ENCODE data around the gene ATP8A1.

DNA sequence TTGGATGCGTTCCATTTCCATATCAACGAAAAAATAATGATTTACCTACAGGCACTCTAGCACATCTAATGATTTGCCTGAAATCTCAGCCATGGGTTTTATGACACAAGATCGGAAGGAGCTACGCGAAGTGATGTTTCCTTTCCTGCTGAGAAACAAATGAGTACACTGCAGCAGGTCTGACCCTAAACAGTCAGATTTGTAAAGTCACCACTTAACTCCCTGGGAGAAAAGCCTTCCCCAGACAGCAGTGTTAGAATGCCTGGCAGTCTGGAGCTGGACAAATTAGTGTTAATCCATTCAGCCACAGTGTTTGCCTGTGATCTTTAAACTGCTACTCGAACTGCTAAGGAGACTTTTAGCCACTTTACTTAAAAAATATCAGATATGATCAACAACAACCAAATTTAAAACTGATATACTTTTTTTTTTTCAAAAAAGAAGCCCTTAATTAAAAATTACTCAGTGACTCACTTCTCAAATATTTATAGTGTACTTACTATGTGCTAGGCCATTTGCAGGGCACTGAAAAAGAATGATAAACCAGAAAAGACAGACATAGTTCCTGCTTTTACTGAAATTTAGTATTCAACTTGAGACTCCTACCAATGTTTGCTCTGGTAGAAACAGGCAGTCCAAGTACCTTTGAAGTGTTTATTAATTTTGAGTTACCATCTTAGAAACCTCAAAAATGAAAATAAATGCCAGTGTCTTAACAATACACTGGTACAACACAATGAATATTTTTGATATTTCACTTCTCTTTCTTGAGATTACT, 155.1 kb downstream of the ATP8A1 start:
- TF ChIP-seq, protein P1, sequence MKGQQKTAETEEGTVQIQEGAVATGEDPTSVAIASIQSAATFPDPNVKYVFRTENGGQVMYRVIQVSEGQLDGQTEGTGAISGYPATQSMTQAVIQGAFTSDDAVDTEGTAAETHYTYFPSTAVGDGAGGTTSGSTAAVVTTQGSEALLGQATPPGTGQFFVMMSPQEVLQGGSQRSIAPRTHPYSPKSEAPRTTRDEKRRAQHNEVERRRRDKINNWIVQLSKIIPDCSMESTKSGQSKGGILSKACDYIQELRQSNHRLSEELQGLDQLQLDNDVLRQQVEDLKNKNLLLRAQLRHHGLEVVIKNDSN (IDR thresholded peaks at IDR 0.05) = no peak
- TF ChIP-seq RAD21 (IDR thresholded peaks at IDR 0.05; ENCODE audit: low read depth) (no peak), YY1 (IDR thresholded peaks at IDR 0.05; ENCODE audit: low read depth) (no peak), CREB1 (IDR thresholded peaks at IDR 0.05; ENCODE audit: low read depth) (no peak), TAF1 (IDR thresholded peaks at IDR 0.05; ENCODE audit: low read depth) (no peak), EP300 (IDR thresholded peaks at IDR 0.05; ENCODE audit: borderline replicate concordance) (no peak), CEBPB (IDR thresholded peaks at IDR 0.05) (no peak)
- TF ChIP-seq, protein P2, sequence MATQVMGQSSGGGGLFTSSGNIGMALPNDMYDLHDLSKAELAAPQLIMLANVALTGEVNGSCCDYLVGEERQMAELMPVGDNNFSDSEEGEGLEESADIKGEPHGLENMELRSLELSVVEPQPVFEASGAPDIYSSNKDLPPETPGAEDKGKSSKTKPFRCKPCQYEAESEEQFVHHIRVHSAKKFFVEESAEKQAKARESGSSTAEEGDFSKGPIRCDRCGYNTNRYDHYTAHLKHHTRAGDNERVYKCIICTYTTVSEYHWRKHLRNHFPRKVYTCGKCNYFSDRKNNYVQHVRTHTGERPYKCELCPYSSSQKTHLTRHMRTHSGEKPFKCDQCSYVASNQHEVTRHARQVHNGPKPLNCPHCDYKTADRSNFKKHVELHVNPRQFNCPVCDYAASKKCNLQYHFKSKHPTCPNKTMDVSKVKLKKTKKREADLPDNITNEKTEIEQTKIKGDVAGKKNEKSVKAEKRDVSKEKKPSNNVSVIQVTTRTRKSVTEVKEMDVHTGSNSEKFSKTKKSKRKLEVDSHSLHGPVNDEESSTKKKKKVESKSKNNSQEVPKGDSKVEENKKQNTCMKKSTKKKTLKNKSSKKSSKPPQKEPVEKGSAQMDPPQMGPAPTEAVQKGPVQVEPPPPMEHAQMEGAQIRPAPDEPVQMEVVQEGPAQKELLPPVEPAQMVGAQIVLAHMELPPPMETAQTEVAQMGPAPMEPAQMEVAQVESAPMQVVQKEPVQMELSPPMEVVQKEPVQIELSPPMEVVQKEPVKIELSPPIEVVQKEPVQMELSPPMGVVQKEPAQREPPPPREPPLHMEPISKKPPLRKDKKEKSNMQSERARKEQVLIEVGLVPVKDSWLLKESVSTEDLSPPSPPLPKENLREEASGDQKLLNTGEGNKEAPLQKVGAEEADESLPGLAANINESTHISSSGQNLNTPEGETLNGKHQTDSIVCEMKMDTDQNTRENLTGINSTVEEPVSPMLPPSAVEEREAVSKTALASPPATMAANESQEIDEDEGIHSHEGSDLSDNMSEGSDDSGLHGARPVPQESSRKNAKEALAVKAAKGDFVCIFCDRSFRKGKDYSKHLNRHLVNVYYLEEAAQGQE (IDR thresholded peaks at IDR 0.05; ENCODE audit: low read depth) = no peak
- TF ChIP-seq, protein P3, sequence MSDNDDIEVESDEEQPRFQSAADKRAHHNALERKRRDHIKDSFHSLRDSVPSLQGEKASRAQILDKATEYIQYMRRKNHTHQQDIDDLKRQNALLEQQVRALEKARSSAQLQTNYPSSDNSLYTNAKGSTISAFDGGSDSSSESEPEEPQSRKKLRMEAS (IDR thresholded peaks at IDR 0.05) = no peak
